RPMI7951 (cell line): ENCODE results near the gene HLA-DPA1. TPM values are rescaled to one million over a fixed set of nuclear protein-coding genes. Genes with fewer than 3 reads are reported as not detected.

Experiments used
- DNase-seq: peaks from one replicate; pipeline ENCODE4 v3.0.0-alpha.2; 2012; ENCODE audit warnings: low read depth
- total RNA-seq: library from RNA; depleted of rRNA; stranded (reverse); fragments of >200 nt; shearing (Covaris generic); gene quantifications from 2 replicates; pipeline ENCODE4 v1.2.3, GENCODE V29; 2014; rRNA removed

HLA-DPA1 gene
- total RNA-seq, 1 experiment from 2014 or later, result 10.0 TPM

DNA sequence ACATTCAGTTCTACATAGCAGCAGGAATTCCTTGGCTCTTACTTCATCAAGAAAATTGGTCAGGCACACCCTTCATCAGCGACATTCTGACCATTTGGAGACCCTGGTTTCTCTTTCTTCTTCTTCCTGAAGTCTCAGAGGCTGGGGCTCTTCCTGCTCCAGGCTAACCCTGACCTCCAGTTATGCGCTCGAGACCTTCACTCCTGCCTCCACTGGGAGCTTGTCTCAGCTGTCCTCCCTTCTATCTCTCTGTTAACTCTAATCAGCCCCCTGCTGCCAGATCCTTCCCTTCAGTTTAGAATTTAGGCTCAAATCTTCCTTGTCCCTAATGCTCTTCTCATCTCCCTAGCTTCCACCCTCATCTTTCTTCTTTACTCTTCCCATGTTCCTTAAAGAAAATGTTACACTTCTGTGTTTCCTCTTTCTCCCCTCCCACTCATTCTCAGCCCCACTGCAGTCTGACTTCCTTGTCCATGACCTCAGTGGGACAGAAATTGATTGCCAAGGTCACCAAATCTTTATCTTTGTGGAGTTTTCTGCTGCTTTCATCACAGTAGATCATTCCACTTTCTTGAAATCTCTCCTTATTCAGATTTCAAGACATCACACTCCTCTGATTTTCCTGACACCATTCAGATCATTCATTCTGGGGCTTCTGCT, 55.6 kb downstream of the HLA-DPA1 start:
- no peak for DNase-seq

DNA sequence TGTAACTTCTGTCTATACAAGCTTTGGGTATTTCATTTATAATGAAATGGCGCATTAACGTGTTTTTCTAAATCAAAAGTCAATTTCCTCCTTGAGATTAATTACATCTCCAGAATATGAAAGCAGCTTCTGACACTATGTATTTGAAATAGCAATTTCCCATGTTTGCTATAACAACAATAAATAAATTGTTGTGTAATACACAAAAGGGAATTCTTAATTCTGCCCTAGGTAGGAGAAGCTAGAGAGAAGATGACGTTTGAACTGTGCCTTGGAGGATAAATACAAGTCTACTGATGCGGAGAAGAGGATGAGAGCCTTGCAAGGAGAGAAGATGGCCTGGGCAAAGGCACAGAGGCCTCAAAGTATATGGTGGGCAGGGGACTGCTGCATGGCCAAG, 56.4 kb downstream of the HLA-DPA1 start:
- no peak for DNase-seq

DNA sequence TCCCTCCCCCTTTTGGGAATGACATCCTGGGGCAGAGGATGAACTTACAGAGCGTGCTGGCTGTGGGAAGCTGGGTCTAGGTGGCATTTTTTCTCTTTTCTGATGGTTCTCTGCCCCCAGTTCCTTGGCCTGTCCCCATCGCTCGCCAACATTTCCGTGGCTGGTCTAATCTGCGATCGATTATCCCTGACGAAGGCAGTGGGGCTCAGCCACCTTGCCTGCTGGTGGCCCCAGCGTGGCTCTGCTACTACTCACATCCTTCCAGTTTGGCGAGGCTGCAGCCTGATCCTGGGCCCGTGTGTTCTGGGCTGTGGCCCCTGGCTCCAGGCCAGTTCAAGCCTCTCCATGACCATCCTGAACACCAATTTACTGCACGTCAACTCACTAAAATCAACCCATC, 57.7 kb downstream of the HLA-DPA1 start:
- no peak for DNase-seq

DNA sequence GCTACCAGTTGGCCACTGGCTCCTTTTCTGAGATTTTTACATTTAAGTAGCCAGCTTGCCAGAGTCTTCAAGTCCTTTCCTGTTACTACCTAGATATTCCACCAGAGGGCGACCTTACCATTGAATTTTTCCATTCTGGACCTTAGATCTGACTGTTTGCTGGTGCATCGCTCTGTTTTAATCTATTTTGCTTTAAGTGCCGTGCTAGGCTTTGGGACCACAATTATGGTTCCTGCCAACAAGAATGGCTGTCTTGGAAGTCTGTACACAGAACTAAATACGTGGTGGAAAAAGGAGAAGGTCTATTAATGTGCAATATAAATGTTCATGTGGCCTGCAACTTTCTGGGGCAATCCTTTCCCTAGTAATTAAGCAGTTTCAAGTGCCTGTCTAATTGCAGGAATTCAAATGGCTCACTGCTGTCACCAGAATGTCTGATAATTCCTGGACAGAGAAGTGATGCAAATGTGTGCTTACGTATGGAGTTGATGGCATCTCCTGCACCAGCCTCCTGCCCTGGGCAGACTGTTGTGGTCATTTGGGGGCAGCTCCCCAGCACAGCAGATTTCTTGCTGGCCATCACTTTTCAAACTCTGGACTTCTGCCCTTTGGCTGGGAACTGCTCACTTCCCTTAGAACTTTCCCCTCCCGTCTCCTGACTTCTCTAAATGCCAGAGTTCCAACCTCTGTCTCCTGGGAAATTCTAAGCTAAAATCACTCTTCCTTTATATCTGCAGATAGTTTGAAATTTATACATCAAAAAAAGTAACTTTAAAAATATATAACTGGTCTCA, 58.4 kb downstream of the HLA-DPA1 start:
- DNase-seq, result peak; percentile 78

Other genes starting within 250 kb of the HLA-DPA1 start
- 15.1 and 18.3 TPM in 2 replicates for gene TAP2, start 234.9 kb downstream of the HLA-DPA1 start, total RNA-seq
- 141 and 189 TPM in 2 replicates for gene PSMB8, start 229.6 kb downstream of the HLA-DPA1 start, total RNA-seq
- gene TAP1, start 219.9 kb downstream of the HLA-DPA1 start, total RNA-seq, result 84.7 and 93.7 TPM in 2 replicates
- 174 and 201 TPM in 2 replicates for gene PSMB9, start 219.5 kb downstream of the HLA-DPA1 start, total RNA-seq
- gene HLA-DMB, start 132.6 kb downstream of the HLA-DPA1 start, total RNA-seq, result 2.5 and 3.1 TPM in 2 replicates
- 10.1 and 10.9 TPM in 2 replicates for gene HLA-DMA, start 120.6 kb downstream of the HLA-DPA1 start, total RNA-seq
- gene BRD2, start 105.1 kb downstream of the HLA-DPA1 start, total RNA-seq, result 77.5 and 82.1 TPM in 2 replicates
- under 0.01 TPM in 1 of 2 replicates, not detected in the other for gene HLA-DOA, start 64.1 kb downstream of the HLA-DPA1 start, total RNA-seq
- gene HLA-DPB1, start 2.3 kb upstream of the HLA-DPA1 start, total RNA-seq, result 29.6 and 35.4 TPM in 2 replicates
- gene COL11A2, start 118.8 kb upstream of the HLA-DPA1 start, total RNA-seq, result 0.12 TPM in 1 of 2 replicates, not detected in the other
- gene RXRB, start 127.0 kb upstream of the HLA-DPA1 start, total RNA-seq, result 14.4 and 15.4 TPM in 2 replicates
- gene SLC39A7, start 127.2 kb upstream of the HLA-DPA1 start, total RNA-seq, result 58.0 and 77.2 TPM in 2 replicates
- gene HSD17B8, start 131.0 kb upstream of the HLA-DPA1 start, total RNA-seq, result 3.2 and 3.4 TPM in 2 replicates
- gene RING1, start 134.9 kb upstream of the HLA-DPA1 start, total RNA-seq, result 26.6 and 30.0 TPM in 2 replicates
- 30.7 and 43.1 TPM in 2 replicates for gene VPS52, start 198.2 kb upstream of the HLA-DPA1 start, total RNA-seq
- 3,254 and 3,442 TPM in 2 replicates for gene RPS18, start 198.4 kb upstream of the HLA-DPA1 start, total RNA-seq
- 2.0 TPM in 2 replicates for gene B3GALT4, start 203.5 kb upstream of the HLA-DPA1 start, total RNA-seq
- 106 and 109 TPM in 2 replicates for gene WDR46, start 215.6 kb upstream of the HLA-DPA1 start, total RNA-seq
- gene PFDN6, start 216.0 kb upstream of the HLA-DPA1 start, total RNA-seq, result 76.7 and 134 TPM in 2 replicates
- gene RGL2, start 225.3 kb upstream of the HLA-DPA1 start, total RNA-seq, result 24.3 and 27.5 TPM in 2 replicates
- 77.1 and 79.9 TPM in 2 replicates for gene TAPBP, start 240.4 kb upstream of the HLA-DPA1 start, total RNA-seq
- gene ZBTB22, start 244.1 kb upstream of the HLA-DPA1 start, total RNA-seq, result 10.7 TPM in 2 replicates
- gene DAXX, start 249.3 kb upstream of the HLA-DPA1 start, total RNA-seq, result 51.8 and 54.8 TPM in 2 replicates